Nephron progenitor cell (in vitro differentiated cells): ENCODE results near the gene NUMA1.

Experiments used
- DNase-seq: peaks from one replicate; pipeline ENCODE4 v3.0.0; 2021
- H3K27ac Mint-ChIP-seq: 2 replicates; pipeline ENCODE4 v1.8.0; 2021; ENCODE audit warnings: mild to moderate bottlenecking, moderate library complexity, mixed read lengths
- H3K27me3 Mint-ChIP-seq: 2 replicates; pipeline ENCODE4 v1.8.0; 2021; ENCODE audit warnings: mild to moderate bottlenecking, low read depth, mixed read lengths; ENCODE audit not compliant: poor library complexity
- H3K36me3 Mint-ChIP-seq: 2 replicates; pipeline ENCODE4 v1.8.0; 2021; ENCODE audit warnings: low read depth, mixed read lengths
- H3K4me1 Mint-ChIP-seq: 2 replicates; pipeline ENCODE4 v1.8.0; 2021; ENCODE audit warnings: mixed read lengths
- H3K4me3 Mint-ChIP-seq: 2 replicates; pipeline ENCODE4 v1.8.0; 2021; ENCODE audit warnings: mild to moderate bottlenecking, moderate library complexity, mixed read lengths
- H3K9me3 Mint-ChIP-seq: 2 replicates; pipeline ENCODE4 v1.8.0; 2021; ENCODE audit warnings: mild to moderate bottlenecking, moderate library complexity, mixed read lengths
- TF ChIP-seq, protein P1 (sequence below): fragments of 200-600 bp; sonication (generic); IDR thresholded peaks from 2 replicates; pipeline ENCODE4 v1.5.0; 2021; ENCODE audit warnings: antibody characterized with exemption

The NUMA1 gene

DNA sequence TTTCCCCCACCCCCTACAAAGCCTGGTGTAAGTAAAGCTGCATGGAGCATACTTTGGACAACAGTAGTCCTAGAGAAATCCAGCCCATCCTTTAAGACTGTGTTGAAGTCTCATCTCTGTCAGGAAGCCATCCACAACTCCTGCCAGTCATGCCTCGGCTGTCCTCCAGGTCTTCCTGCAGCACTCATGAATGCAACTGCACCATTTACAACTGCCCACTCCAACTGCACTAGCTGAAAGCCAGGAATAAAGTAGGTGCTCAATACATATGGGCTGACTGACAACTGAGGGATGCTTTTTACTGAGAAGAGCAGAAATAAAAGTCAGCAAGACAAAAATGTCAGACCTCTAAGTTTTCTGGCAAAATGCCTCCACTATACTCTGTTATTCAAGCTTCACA, 54.3 kb downstream of the NUMA1 start:
- no peaks in the 10 kb centered on the region for H3K9me3 Mint-ChIP-seq
- TF ChIP-seq, protein P1, sequence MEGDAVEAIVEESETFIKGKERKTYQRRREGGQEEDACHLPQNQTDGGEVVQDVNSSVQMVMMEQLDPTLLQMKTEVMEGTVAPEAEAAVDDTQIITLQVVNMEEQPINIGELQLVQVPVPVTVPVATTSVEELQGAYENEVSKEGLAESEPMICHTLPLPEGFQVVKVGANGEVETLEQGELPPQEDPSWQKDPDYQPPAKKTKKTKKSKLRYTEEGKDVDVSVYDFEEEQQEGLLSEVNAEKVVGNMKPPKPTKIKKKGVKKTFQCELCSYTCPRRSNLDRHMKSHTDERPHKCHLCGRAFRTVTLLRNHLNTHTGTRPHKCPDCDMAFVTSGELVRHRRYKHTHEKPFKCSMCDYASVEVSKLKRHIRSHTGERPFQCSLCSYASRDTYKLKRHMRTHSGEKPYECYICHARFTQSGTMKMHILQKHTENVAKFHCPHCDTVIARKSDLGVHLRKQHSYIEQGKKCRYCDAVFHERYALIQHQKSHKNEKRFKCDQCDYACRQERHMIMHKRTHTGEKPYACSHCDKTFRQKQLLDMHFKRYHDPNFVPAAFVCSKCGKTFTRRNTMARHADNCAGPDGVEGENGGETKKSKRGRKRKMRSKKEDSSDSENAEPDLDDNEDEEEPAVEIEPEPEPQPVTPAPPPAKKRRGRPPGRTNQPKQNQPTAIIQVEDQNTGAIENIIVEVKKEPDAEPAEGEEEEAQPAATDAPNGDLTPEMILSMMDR, result no peak
- H3K4me3 Mint-ChIP-seq, result no peak overlapping the region
- H3K27me3 Mint-ChIP-seq, result no peaks in the 10 kb centered on the region
- peaks cover 49% of the 10 kb centered on the region for H3K36me3 Mint-ChIP-seq
- DNase-seq, result no peak
- H3K27ac Mint-ChIP-seq, result peak overlapping the region; percentile 77
- no peaks in the 10 kb centered on the region for H3K4me1 Mint-ChIP-seq

DNA sequence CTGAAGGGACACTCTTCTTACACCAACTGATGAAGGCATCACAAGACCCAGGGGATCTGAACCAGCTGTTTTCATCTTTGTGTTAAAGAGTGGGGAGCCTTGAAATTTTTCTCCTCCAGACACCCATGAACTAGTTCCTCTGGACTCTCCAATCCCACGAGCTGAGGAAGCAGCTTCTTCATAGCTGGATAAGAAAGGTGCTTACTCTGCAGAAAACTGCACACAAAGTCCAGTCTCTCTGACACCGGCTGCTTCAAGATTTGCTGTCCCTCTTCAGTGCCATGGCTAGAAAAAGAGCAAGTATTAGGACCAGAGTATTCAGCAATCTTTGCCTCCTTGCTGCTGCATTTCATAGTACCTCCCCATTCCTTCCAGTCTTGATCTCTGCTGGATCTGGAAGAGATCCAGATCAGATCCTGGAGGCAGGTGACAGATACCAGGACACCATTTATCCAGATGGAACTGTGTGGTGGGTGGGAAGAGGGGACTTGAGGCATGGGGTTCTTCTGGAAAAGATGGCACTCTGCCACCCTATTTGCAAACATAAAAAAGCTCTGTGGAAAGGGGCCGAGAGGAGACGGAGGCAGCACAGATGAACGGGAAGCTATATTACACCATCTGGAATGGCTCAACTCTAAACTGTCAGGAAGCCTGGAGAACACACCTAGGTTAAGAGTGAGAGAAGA, 56.1 kb downstream of the NUMA1 start:
- TF ChIP-seq, protein P1, result no peak
- Mint-ChIP-seq H3K27me3 (no peaks in the 10 kb centered on the region), H3K4me1 (no peaks in the 10 kb centered on the region), H3K9me3 (no peaks in the 10 kb centered on the region), H3K4me3 (no peak overlapping the region), H3K36me3 (peaks cover 57% of the 10 kb centered on the region), H3K27ac (peak overlapping the region; percentile 84)
- no peak for DNase-seq

DNA sequence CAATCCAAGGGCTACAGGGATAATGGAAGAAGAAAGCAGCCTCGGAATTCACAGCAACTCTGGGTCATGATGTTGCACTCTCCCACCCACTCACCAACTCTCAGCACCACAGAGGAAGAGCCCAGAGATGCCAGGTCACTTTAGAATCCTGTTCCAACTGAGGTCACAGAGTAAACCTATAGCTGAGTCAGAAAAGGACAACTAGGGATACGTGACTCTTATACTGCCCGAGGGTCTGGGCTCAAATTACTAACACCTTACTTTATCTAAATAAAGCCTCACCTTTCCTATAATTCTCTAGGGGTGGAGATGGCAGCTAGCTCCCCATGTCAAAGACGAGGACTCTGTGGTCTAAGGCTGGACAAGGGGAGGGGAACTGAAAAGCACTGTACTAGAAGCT, 57.0 kb downstream of the NUMA1 start:
- Mint-ChIP-seq H3K4me1 (no peaks in the 10 kb centered on the region), H3K36me3 (peaks cover 61% of the 10 kb centered on the region), H3K27ac (peak overlapping the region; percentile 44), H3K4me3 (no peak overlapping the region), H3K27me3 (no peaks in the 10 kb centered on the region), H3K9me3 (no peaks in the 10 kb centered on the region)
- no peak for DNase-seq
- TF ChIP-seq, protein P1, result no peak

GRCh38 chr11:72018171-72018570, 62.2 kb downstream of the NUMA1 start:
- Mint-ChIP-seq H3K27ac (no peak overlapping the region), H3K36me3 (peaks cover 92% of the 10 kb centered on the region), H3K27me3 (peaks cover 5% of the 10 kb centered on the region), H3K4me3 (no peak overlapping the region), H3K4me1 (peaks cover 29% of the 10 kb centered on the region), H3K9me3 (no peaks in the 10 kb centered on the region)
- TF ChIP-seq, protein P1, result no peak
- no peak for DNase-seq

DNA sequence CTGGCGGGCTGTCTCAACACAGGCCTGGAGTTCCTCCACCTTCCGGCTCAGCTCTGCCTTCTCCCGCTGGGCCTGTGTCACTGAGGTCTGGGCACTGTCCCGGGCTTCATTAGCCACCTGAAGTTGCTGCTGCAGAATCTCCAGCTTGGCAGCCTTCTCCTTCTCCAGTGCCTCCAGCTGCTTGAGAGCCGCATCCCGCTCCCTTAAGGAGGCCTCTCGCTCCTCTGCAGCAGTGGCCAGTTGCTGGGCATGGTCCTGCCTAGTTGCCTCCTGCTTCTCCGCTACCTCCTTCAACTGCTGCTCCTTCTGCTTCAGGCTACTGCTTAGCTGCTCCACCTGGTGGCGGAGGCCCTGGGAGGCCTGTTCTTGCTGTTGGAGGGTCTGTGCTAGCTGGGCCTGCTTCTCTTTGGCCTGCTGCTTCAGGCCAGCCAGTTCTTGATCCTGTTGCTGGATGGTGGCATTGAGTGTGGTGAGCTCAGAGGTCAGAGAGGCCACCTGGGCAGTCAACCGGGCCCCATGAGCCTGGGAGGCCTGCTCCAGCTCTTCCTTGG, 64.8 kb downstream of the NUMA1 start:
- peak; percentile 60 for DNase-seq
- Mint-ChIP-seq H3K36me3 (peaks cover 76% of the 10 kb centered on the region), H3K4me3 (no peak overlapping the region)

More for the DNA sequence above, 64.8 kb downstream of the NUMA1 start:
- H3K27ac Mint-ChIP-seq, result peak overlapping the region; percentile 94
- H3K9me3 Mint-ChIP-seq, result no peaks in the 10 kb centered on the region
- TF ChIP-seq, protein P1, result peak; percentile 33
- H3K4me1 Mint-ChIP-seq, result peaks cover 40% of the 10 kb centered on the region
- H3K27me3 Mint-ChIP-seq, result peaks cover 5% of the 10 kb centered on the region
